Stimulated activated CD4-positive, alpha-beta T cell treated with anti-CD3 and anti-CD28 coated beads, Interleukin-15, amount 100 ng/mL, for 1 hour (primary cell): Measurements from ENCODE around the gene STK38L.
A peak's percentile ranks its signal among the peaks of the same experiment; 100 is the strongest.

Source experiments
- DNase-seq, 2 donors: peaks; one replicate each; pipeline ENCODE4 v3.0.0-alpha.2; 2020; ENCODE audit warnings: low read depth in 1 of 2, low spot score in 1 of 2

Gene STK38L

DNA sequence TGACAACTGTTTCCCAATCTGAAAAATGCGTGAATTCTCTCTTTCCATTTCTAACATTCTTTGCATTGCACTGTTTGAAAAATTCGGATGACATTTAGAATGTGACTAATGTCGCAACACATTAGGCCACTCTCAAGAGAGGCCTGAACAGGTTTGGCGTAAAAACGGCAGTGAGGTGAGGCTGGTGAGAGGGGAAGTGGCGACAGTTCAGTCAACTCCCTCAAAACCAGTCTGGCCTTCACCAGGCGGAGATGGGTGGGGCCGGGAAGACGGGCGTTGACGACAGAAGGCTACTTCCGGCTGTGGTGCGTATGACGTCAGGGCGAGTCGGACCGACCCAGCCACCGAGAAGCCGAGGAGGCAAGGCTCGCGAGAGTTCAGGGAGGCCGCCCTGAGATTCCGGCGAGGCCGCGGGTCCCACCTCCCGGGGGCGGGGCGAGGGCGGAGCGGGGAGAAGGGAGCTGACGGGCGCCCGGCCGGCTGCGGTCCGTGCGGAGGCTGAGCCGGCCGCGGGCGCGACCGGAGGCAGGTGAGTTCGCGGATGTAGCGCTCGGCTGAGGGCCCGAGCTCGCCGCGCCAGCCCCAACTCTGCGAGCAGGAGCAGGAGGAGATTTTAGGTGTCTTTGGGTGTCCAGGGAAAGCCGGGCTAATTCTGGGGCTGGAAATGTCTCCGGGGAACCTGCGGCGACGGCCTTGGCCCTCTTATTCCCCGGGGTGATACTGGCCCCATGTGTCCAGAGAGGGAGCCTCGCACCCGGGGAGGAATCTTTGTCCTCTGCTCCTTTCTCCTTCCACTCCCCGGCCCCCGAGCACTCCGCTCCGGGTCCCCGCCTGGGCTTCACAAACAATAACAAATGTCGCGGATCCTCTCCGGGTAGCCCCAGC, at the start of gene STK38L:
Gene STK38L (plus strand): TSS at position 483 of the 885 bp plus-strand sequence. CDS start 53,435 bp downstream, outside the sequence.
- DNase-seq, result peak; percentile 92 to 98

DNA sequence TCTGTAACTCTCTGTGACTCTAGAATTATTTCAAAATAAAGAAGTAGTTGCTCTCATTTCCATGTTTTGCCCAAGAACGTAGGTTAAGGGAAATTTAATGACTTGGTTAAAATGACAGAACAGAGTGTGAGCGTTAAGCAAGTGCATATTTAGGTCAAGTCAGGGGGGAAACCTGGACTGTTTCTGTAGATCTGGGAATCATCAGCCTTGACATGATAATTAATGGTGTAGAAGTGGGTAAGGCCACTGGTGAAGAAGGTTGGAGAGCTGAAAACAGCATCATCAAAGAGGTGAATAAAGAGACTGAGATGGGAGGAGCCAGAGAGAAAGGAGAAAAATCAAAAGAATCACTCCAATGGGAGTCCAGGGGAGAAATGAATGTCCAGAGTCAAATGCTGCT, 49.4 kb upstream of the STK38L start:
- DNase-seq, result no peak

DNA sequence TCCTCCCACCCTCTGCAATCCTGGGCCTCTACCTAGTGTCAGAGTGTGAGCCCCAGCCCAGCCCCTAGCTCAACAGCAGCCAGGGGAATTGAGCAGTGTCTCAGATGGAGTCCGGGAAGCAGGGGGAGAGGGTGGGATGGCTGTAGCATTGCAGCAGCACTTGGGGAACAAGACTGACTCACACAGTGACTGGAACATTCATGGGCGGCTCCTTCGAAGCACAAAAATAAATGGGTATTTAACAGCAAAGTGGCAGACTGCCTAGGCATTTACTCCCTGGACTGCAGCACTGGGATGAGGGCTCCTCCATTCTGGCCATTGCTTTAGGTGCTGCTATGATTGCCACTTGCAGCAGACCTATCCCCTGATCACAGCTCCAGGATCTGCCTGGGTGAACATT, 46.0 kb upstream of the STK38L start:
- no peak for DNase-seq

DNA sequence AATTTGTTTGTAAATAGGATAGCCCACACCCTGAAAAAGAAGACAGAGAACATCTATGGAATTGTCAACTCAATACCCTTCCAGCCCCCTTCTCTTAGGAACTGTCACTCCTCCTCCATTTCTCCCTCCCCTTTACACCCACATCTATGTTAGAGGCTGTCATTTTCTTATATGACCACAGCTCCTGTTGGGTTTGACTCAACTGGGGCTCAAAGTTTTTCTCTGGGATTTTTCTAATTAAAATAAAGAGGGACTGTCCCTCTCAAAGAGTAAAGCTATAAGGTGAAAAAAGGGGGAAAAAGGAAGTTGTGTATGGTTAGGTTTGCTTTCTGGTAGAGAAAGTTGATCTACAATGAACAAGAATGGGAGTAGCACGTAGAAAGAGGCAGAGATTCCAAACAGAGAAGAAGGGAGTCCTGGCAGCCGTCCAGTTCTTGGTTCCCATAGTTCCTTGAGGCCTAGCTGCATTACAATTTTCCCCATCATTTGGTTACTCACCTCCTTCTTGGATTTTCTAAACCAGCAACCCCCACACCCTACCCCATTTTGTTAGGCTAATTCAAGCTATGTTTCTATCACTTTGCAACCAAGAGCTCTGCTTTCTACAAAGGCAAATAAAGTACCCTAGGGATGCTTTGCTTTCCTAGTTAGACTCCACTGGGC, 44.3 kb upstream of the STK38L start:
- DNase-seq, result no peak

DNA sequence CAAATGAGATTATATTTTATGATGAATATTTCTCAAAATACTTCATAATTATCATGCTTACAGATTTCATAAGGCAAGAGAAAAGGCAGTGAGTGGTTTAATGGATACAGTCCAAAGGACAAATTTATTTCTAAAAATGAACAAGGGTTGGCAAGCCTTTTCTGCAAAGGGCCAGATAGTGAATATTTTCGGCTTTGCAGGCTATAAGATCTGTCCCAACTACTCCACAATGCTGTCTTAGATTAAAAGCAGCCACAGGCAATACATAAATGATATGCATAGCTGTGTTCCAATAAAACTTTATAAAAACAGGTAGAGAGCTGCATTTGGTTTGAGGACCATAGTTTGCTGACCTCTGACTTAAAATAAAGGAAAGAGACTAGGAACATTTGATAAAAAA, 42.9 kb upstream of the STK38L start:
- no peak for DNase-seq

DNA sequence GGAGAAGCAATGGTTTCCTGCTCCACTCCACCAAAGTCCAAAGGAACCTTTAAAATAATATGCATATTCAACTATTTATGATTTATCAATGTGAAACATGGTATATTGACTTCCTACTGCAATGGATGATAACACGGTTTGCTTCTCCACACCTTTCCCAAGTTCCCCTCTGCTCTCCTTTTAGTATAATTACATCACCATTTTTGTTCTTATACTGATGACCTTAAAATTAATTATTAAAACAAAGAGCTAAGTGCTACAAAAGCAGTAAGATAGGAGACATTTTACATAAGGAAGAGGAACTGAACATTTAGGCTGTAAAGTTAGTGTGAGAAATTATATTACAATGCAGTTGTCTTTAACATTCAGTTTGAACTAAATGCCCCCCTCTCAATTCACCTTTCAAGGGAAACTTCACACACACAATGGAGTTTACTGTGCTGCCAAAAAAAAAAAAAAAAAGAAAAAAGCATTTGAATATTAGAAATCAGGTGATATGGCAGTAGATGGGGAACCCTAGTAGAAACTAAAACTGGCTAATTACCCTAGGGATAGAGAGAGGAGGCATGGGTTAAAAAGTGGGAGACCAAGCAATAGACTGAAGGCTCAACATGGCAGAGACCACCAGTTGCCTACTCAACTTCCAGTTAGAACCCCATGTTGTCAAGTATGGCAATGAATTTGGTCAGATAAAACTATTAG, 37.1 kb upstream of the STK38L start:
- DNase-seq, result no peak

DNA sequence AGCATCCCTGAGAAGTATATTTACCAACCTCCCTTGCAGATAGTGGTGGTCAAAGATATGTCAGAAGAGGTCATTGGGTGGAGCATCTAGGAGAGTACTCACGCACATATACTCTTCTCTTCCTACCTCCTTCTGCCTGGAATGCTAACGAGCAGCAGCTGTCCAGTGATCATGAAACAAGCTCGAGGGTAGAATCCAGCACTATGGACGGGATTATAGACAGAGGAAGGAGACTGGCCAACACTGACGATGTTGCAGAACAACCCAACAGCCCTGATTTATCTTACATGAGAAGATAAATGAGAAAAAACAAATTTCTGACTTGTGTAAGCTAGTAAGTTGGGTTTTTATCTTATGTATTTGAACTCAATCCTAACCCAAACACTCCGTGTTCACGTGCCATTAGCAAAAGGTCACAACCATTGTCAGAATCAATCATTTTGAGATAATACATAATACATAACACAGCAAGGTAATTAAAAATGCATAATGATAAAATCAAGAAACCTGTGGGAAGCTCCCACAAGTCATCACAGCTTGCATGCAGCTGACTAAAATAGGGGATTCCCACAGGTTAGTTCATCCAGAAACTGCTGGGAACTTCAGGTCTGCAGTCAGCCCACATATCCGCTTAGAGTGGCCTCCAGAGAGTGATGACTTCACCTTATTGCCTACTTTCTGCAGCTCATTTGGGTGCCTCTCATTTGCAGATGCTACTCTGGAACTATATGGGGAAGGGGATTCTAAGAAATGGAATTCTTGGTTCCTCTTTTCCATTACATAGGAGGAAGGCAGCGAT, 36.3 kb upstream of the STK38L start:
- no peak for DNase-seq

DNA sequence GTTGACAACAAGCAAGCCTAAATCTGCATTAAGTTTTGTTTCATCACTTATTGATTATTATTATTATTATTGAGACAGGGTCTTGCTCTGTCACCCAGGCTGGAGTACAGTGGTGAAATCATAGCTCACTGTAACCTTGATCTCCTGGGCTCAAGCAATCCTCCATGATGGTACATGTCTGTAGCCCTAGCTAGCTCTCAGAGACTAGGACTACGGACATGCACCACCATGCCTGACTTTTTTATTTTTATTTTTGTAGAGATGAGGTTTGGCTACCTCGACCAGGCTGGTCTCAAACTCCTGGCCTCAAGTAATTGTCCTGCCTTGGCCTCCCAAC, 35.7 kb upstream of the STK38L start:
- DNase-seq, result no peak

DNA sequence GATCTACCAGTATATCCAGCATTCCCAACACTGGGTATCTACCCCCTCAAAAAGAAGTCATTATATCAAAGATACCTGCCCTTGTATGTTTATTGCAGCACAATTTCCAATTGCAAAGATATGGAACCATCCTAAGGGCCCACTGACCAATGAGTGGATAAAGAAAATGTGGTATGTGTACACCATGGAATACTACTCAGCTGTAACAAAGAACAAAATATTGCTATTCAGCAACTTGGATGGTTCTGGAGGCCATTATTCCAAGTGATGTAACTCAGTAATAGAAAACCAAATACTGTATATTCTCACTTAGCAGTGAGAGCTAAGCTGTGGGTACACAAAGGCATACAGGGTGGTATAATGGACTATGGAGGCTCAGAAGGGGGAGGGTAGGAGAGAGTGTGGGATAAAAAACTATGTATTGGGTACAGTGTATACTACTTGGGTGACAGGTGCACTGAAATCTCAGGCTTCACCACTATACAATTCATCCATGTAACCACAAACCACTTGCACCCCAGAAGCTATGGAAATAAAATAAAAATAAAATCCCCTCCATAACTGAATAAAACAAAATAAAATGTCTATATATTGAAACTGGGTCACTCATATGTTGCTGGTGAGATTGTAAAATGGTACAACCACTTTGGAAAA, 34.7 kb upstream of the STK38L start:
- DNase-seq, result no peak

DNA sequence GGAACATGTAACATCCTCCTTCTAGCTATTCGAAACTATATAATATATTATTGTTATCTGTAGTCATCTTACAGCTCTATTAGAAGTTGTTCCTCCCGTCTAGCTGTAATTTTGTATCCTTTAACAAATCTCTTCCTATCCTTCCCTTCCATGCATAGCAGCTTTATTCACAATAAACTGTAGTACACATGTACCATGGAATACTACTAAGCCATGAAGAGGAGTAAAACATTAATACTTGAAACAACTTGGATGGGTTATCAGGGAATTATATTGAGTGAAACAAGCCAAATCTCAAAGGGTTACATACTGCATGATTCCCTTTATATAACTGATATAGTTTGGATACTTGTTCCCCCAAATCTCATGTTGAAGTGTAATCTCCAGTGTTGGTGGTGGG, 33.9 kb upstream of the STK38L start:
- DNase-seq, result no peak

DNA sequence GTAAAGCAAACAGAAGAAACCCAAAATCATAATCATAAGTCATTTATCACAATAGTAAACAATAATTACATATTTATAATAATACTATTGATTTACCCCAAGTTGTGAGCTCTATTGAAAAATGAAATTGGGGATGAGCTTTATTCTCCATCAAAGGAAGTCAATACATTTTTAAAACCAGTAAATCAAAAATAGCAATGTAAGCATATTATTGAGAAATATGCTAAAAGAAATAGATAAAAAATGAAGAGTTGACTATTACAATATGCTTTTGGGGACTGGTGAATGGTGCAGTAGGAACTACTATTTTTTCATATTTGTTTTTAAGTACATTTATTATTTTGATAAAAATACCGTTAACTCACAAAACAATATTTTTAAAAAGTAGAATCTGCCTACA, 31.2 kb upstream of the STK38L start:
- no peak for DNase-seq

DNA sequence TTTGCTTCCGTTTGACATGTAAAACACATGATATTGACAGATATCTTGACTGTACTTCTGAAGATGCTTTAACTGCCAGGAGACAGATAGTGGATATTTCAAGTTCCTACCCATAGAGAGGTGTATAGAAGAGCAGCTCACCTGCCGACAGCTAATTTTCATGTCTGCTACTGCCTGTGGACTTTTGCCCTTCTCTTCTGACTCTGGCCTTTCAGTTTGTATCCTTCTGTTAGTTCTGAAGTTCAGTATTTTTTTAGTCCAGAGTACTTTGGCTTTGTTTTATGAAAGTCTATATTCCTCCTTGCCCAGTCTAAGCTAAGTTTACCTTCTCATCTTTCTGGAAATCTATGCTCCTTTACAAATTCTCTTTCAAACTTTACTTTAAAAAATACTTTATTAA, 30.8 kb upstream of the STK38L start:
- no peak for DNase-seq

DNA sequence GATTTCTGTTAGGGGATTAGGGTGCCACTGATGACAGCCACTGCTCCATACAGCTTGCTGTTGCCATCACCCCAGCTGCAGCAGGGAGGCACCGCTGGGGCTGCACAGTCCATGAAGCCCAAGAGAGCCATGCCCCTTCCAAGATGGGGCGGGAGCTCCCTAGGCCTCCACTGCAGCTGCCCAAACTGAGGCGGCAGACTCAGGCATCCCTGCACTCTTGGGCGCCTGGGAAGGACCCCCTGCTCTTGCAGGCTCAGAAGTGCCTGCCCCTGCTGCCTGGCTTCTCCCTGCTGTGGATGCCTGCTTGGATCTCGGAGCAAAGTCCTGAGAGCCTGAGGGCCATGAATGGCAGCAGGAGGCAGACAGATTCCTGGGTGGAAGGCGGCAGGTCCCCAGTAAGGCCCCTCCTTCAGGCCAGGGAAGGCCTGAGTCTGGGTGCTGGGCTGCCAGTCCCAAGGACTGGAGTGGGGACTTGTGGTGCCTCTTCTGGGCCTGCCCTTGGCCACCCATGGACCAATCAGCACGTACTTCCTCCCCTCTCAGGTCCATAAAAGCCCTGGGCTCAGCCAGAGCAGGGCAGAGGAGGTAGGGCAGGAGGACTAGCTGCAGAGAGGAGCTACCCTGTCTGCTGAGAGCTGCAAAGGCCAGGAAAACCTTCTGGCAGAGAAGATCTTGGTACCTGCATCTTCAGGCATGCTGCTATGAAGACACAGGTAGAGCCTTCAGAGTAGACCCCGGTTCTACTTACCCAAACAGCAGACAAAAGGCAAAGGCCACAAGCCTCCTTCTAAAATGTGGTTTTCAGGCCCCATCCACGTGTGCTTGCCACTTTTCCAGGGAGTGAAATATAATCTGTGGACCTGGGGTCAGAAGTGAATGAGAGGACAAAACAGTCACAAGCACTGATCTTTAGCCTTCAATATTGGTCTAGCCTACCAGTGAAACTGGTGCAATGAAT, 30.0 kb upstream of the STK38L start:
- no peak for DNase-seq

DNA sequence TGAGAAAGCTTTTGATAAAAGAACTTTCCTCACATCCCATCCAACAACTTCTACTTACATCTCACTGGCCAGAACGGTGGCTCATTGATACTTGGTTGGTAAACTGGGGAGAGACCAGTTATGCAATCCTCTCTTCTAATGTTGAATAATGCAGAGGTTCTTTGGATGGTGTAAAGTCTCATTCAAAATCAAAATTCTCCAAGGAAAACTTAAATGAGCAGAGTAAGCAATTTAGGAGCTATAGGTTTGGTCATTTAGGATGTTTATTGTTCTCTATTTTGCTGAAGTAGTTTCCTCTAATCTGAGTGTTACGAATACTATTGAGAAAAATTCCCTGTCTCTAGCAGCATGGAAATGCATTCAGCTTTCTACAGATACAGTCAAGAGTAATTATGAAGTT, 26.5 kb upstream of the STK38L start:
- no peak for DNase-seq

DNA sequence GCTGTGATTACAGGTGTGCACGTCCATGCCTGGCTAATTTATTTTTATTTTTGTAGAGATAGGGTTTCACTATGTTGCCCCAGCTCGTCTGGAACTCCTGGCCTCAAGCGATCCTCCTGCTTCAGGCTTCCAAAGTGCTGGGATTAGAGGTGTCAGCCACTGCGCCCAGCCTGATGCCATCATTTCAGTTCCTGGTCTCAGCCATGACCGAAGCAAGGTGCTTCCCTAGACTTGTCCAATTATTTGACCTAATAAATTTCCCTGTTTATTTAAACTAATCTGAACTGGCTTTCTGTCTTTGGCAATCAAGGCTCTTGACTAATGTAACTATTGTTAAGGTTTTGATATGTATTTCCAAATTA, 24.4 kb upstream of the STK38L start:
- DNase-seq, result no peak

DNA sequence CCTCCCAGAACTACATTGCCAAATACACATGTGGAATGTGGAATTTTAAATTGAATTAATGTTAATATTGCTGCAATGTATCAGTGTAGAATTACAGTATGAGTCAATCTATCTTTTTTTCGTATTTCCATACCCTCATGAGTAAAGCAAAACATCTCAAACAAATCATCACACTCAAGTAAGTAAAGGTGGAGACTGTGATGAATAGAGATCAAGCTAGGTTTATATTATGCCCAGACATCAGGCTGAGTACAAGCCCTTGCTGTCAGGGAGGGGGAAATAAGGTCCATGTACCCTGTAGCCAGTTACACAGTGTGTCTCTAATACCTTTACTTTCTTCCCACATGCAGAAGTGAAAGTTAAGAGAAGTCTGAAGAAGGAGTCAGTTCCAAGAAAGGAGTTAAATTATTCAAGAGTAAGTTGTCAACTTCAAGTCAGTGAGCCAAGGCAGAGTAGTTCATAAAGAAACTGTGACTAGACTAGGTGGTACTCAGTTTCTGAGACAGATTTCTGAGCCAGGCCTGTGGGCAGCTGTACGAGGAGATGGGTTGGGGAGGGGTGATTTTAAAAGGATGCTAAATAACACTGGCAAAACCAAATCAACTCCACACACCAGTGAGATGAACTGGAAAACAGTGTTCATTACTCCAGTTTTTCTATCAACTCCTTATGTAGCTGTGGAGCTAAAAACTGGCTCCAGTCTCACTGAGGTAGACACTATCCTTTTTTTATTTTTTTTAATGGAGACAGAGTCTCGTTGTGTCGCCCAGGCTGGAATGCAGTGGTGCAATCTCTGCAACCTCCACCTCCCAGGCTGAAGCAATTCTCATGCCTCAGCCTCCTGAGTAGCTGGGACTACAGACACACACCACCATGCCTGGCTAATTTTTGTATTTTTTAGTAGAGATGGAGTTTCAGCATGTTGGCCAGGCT, 23.8 kb upstream of the STK38L start:
- no peak for DNase-seq

DNA sequence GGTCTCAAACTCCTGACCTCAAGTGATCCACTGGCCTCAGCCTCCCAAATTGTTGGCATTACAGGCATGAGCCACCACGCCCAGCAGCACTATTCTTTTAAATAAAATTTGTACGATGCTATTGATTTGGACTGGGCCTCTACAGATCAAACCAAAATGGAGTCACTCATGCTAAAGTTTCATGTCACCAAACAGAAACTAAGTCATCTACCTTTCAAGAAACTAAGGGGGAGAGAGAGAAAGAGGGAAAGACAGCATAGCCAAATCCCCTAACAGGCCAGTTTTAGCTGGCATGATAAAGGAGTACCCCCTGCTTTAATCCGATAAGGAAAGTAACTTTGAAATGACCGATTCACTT, 23.1 kb upstream of the STK38L start:
- DNase-seq, result no peak

DNA sequence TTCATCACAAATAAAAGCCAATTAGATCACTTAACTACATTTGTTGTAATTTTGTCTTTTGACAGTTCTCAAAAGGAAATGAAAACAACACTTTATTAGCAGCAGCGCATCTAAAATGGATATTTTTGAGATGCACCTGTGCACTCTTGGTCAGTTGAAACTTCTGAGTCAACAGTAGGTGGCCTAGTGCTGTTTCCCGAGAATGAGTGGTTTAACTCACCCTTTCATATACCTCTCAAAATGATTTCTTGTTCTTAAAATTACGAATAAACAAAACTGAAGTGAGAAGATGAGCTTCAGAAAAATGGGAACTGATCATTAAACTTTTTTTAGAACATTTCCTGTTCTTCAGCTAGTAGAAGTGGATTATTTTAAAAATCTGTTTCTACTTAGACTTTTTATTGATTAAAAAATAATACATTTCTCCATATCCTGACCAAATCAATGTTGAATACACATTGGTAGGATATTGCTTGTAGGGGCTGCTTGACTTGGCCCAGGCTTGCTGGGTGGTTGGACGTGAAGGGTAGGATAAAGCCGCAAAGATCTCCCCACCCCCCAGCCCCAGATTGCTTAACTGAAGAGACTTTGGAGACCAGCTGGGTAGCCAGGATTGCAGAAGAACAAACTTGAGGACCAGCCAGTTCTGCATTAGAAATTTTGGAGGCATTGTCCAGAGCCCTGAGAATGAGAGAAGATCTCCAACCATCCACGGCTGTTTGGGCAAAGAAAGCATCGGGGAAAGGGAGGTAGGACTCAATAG, 22.3 kb upstream of the STK38L start:
- DNase-seq, result no peak
